HCT116 (cell line): ENCODE data around the gene EIF2S3.

Experiments used
- EGR1 ChIP-seq: IDR thresholded peaks from 2 replicates; pipeline ENCODE4 v1.6.1; 2012; ENCODE audit warnings: low read depth
- EZH2 ChIP-seq: fragments of 200-600 bp; sonication (generic); IDR thresholded peaks from 2 replicates; pipeline ENCODE4 v1.6.1; 2017; ENCODE audit warnings: antibody characterized with exemption, mixed run types
- EZH2phosphoT487 ChIP-seq: fragments of 200-600 bp; IDR thresholded peaks from 2 replicates; pipeline ENCODE4 v1.6.1; 2018; ENCODE audit warnings: antibody characterized with exemption, borderline replicate concordance
- FOSL1 ChIP-seq: IDR thresholded peaks from 2 replicates; pipeline ENCODE4 v1.6.1; 2012; ENCODE audit warnings: low read depth
- POLR2A ChIP-seq: IDR thresholded peaks from 2 replicates; pipeline ENCODE4 v1.7.0; 2011; ENCODE audit warnings: borderline replicate concordance; ENCODE audit not compliant: insufficient read depth, insufficient read length; ENCODE audit errors: extremely low read depth
- POLR2AphosphoS5 ChIP-seq: IDR thresholded peaks from 2 replicates; pipeline ENCODE4 v1.6.1; 2011; ENCODE audit warnings: mild to moderate bottlenecking, low read depth, low read length, moderate library complexity
- RAD21 ChIP-seq: IDR thresholded peaks from 2 replicates; pipeline ENCODE4 v1.6.1; 2012; ENCODE audit warnings: low read depth, mild to moderate bottlenecking
- SIN3A ChIP-seq: IDR thresholded peaks from 2 replicates; pipeline ENCODE4 v1.6.1; 2012; ENCODE audit warnings: low read depth
- SP1 ChIP-seq: IDR thresholded peaks from 2 replicates; pipeline ENCODE4 v1.6.1; 2012; ENCODE audit warnings: low read depth
- TCF7L2 ChIP-seq: IDR thresholded peaks from 2 replicates; pipeline ENCODE4 v1.7.0; 2011; ENCODE audit warnings: borderline replicate concordance, inconsistent platforms; ENCODE audit not compliant: insufficient read depth, insufficient read length; ENCODE audit errors: extremely low read depth
- YY1 ChIP-seq: IDR thresholded peaks from 2 replicates; pipeline ENCODE4 v1.6.1; 2011; ENCODE audit warnings: low read length, low read depth, moderate library complexity, mild to moderate bottlenecking; ENCODE audit not compliant: insufficient replicate concordance; ENCODE audit errors: extremely low read depth
- ZNF274 ChIP-seq: fragments of 200-500 bp; sonication (Bioruptor generic); IDR thresholded peaks from 2 replicates; pipeline ENCODE4 v1.6.1; 2014; ENCODE audit warnings: mild to moderate bottlenecking, low read depth, low read length, inconsistent platforms
- TF ChIP-seq, protein P1 (sequence below), 3 experiments: fragments of 200-600 bp in 1 of 3; sonication (generic) in 1 of 3; IDR thresholded peaks in 2 of 3; conservative IDR thresholded peaks in 1 of 3; 2 replicates each; pipeline ENCODE4 v1.5.1; 2012 to 2017; ENCODE audit warnings: low read depth in 2 of 3, low read length in 2 of 3, antibody characterized with exemption in 1 of 3, borderline replicate concordance in 1 of 3, control low read depth in 1 of 3, mild to moderate bottlenecking in 1 of 3, mixed read lengths in 1 of 3, mixed run types in 1 of 3, moderate library complexity in 1 of 3; ENCODE audit not compliant: insufficient read depth in 1 of 3
- TF ChIP-seq, protein P2 (sequence below): IDR thresholded peaks from 2 replicates; pipeline ENCODE4 v1.6.1; 2012

DNA sequence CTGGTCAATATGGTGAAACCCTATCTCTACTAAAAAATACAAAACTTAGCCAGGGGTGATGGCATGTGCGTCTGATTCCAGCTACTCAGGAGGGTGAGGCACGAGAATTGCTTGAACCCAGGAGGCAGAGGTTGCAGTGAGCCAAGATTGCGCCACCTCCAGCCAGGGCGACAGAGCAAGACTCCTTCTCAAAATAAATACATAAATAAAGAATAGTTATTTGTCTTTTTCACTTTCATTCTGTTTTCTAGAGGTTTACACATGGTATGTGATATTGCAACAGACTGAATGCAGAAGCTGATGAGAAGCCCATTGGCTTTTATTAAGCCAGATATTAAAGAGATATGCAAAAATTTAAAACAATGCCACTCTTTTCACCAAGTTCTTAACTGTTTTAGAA is 35.9 kb upstream of the EIF2S3 start:
- TF ChIP-seq, protein P1, sequence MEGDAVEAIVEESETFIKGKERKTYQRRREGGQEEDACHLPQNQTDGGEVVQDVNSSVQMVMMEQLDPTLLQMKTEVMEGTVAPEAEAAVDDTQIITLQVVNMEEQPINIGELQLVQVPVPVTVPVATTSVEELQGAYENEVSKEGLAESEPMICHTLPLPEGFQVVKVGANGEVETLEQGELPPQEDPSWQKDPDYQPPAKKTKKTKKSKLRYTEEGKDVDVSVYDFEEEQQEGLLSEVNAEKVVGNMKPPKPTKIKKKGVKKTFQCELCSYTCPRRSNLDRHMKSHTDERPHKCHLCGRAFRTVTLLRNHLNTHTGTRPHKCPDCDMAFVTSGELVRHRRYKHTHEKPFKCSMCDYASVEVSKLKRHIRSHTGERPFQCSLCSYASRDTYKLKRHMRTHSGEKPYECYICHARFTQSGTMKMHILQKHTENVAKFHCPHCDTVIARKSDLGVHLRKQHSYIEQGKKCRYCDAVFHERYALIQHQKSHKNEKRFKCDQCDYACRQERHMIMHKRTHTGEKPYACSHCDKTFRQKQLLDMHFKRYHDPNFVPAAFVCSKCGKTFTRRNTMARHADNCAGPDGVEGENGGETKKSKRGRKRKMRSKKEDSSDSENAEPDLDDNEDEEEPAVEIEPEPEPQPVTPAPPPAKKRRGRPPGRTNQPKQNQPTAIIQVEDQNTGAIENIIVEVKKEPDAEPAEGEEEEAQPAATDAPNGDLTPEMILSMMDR (IDR thresholded peaks at IDR 0.05 in 2 of 3, conservative IDR thresholded peaks at IDR 0.05 in 1 of 3; ENCODE audit: borderline replicate concordance in 1 of 3, insufficient read depth in 1 of 3, low read depth in 2 of 3, low read length in 2 of 3) = no peak
- no peak for TF ChIP-seq TCF7L2
- TF ChIP-seq SIN3A = no peak
- TF ChIP-seq EZH2phosphoT487 = no peak
- no peak for TF ChIP-seq EZH2
- TF ChIP-seq YY1 = no peak
- no peak for TF ChIP-seq POLR2A
- TF ChIP-seq ZNF274 = no peak
- TF ChIP-seq, protein P2, sequence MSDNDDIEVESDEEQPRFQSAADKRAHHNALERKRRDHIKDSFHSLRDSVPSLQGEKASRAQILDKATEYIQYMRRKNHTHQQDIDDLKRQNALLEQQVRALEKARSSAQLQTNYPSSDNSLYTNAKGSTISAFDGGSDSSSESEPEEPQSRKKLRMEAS = no peak
- no peak for TF ChIP-seq POLR2AphosphoS5
- TF ChIP-seq EGR1 = no peak
- TF ChIP-seq RAD21 = no peak
- no peak for TF ChIP-seq FOSL1
- TF ChIP-seq SP1 = no peak
